Measurements from ENCODE around the gene ZNF678.

Gene ZNF678

GRCh38 chr1:227726318-227726717 is 163.0 kb downstream of the ZNF678 start:
- DNase-seq = no peak
